NB4 (cell line): ENCODE measurements around the gene DSE.

Source experiments
- DNase-seq: peaks from one replicate; pipeline ENCODE4 v3.0.0; 2010; ENCODE audit warnings: low read depth
- H3K4me3 ChIP-seq: one replicate; pipeline ENCODE4 v1.5.1; 2011; ENCODE audit warnings: mild to moderate bottlenecking, low read depth, low read length, moderate library complexity
- MYC ChIP-seq: IDR thresholded peaks from 2 replicates; pipeline ENCODE4 v1.6.1; 2011; ENCODE audit warnings: low read depth, low read length
- POLR2A ChIP-seq: IDR thresholded peaks from 2 replicates; pipeline ENCODE4 v1.6.1; 2011; ENCODE audit warnings: mild to moderate bottlenecking; ENCODE audit not compliant: insufficient read length; ENCODE audit errors: extremely low read depth
- TF ChIP-seq, protein P1 (sequence below): IDR thresholded peaks from one replicate; pipeline ENCODE4 v1.5.1; 2012; ENCODE audit warnings: low read depth, low read length
- TF ChIP-seq, protein P2 (sequence below): IDR thresholded peaks from 2 replicates; pipeline ENCODE4 v1.6.1; 2011; ENCODE audit warnings: low read depth, low read length

Gene DSE

DNA sequence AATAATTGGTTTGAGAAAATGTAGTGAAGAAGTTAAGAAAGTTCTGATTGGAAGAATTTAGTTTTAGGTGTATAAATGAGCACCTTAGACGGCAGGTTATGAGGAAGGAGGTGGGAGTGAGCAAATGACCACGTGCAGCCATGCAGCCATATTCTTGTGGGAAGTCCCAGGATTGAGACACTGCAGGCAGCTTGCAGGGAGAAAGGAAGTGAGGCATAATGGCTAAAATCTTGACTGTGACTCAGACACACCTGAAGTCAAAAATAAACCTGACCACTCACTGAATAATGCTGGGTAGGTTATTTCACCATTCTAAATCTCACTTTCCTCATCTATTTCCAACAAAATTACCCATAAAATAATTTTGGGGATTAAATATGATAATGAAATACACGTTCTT lies 16.6 kb downstream of the DSE start:
- TF ChIP-seq MYC (peak; percentile 27; the same call in 1 of the 2 replicates), POLR2A (no peak)
- TF ChIP-seq, protein P1, sequence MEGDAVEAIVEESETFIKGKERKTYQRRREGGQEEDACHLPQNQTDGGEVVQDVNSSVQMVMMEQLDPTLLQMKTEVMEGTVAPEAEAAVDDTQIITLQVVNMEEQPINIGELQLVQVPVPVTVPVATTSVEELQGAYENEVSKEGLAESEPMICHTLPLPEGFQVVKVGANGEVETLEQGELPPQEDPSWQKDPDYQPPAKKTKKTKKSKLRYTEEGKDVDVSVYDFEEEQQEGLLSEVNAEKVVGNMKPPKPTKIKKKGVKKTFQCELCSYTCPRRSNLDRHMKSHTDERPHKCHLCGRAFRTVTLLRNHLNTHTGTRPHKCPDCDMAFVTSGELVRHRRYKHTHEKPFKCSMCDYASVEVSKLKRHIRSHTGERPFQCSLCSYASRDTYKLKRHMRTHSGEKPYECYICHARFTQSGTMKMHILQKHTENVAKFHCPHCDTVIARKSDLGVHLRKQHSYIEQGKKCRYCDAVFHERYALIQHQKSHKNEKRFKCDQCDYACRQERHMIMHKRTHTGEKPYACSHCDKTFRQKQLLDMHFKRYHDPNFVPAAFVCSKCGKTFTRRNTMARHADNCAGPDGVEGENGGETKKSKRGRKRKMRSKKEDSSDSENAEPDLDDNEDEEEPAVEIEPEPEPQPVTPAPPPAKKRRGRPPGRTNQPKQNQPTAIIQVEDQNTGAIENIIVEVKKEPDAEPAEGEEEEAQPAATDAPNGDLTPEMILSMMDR, result no peak
- TF ChIP-seq, protein P2, sequence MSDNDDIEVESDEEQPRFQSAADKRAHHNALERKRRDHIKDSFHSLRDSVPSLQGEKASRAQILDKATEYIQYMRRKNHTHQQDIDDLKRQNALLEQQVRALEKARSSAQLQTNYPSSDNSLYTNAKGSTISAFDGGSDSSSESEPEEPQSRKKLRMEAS, result peak; percentile 61
- no peak overlapping the region for H3K4me3 ChIP-seq
- DNase-seq, result peak; percentile 50

DNA sequence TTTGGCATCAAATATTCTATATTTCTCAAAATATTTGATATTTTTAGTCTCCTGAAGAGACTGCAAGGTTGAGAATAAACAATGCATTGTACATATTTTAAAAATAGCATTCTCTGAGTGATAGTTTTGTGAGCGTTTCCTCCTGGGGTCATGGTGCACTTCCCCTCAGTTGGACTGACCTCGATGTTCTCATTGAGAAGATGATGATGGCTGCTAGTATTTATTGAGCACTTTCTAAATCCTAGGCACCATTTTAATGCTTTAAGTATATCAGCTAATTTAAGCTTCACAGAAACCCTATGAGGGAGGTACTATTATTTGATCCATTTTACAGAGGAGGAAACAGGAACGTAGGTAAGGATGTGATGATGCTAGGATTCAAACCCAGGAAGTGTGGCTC lies 18.2 kb downstream of the DSE start:
- no peak for DNase-seq
- TF ChIP-seq MYC (no peak), POLR2A (no peak)
- TF ChIP-seq, protein P2, result no peak
- TF ChIP-seq, protein P1, result no peak
- H3K4me3 ChIP-seq, result no peak overlapping the region

DNA sequence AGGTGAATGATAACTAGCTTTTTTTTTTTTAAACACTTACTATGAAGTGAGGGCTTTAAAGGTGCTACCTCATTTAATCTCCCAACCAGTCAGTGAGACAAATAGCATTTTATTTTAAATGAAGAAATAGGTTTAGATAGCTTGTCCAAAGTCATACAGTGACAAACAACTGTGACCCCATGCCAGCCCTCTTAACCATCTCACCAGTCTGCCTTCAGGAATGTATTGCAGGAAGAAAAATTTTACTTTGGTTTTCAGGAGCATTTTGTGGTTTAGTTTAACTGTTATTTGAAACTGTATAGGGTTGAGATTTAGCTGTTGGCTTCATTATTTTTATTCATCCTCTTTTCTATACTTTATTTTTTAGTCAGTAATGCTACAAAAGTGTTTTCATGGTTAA lies 18.6 kb downstream of the DSE start:
- TF ChIP-seq, protein P2, result no peak
- TF ChIP-seq, protein P1, result no peak
- TF ChIP-seq MYC, result no peak
- TF ChIP-seq POLR2A, result no peak
- no peak overlapping the region for H3K4me3 ChIP-seq
- DNase-seq, result no peak

DNA sequence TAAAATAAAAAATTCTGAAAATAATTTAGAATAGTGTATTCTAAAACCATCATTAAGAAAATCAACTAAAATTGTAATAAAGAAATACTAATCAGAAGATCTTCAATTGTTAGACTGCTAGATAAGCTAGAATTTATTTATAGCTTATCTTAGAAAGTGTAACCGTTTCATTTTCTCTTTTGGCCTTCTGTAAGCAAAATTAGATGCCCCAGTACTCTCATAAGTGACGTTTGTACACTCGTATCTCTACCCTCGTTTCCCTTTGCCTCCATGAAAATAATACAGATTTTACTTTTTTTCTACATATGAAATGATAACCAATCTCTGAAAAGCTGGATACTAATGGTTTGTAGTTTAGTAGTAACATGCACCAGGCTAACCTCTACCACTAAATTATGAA lies 19.8 kb downstream of the DSE start:
- no peak overlapping the region for H3K4me3 ChIP-seq
- no peak for TF ChIP-seq POLR2A
- TF ChIP-seq, protein P2, result no peak
- TF ChIP-seq, protein P1, result no peak
- TF ChIP-seq MYC, result no peak
- DNase-seq, result no peak

DNA sequence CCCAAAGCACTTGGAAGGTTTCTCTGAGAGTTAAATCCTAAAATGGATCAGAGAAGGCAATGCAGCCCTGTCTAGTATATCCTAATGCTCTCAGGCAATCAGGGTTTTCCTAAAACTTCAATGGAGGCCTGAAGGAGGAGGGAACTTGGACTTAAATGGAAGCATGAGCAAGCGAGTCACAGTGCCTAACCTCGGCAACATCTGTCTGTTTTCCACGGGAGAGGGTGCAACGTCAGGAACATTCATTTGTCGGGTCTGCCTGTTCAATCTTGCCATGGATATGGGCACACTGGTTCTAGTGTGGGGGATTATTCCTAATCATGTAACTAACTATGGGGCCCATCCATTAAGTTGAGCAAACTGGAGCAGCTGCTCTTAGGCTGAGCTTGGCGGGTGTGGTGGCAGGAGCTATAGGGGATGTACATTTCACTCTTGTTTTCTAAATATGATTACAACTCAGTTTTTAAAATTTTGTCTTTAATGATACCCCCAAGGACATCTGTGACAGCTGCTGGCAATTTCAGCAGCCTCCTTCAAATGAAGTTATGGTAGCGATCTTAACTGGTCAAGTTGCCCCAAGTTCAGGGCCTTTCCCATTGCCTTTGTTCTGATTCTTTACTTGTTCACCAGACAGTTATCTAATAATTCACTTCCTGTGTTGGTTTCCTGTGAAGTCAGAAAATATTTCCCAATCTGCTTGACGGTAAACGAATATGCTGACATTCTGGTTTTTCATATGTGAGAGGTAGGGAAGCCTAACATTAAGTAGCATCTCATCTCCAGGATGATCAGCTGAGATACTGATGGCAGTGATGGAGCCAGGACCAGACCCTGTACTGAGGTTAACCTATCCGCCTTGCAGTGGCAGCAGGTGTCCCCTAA lies 21.6 kb downstream of the DSE start:
- no peak overlapping the region for H3K4me3 ChIP-seq
- peak; percentile 76 for DNase-seq
- TF ChIP-seq POLR2A (no peak), MYC (no peak)
- TF ChIP-seq, protein P1, result no peak
- TF ChIP-seq, protein P2, result no peak
